ENCODE data around the gene LRFN3. TPM values are rescaled to one million over a fixed set of nuclear protein-coding genes. Genes with fewer than 3 reads are reported as not detected.

LRFN3 gene
- total RNA-seq, 1 experiment from 2014 or later, result 10.2 TPM

GRCh38 chr19:35986111-35986510 lies 49.9 kb downstream of the LRFN3 start:
- POLR2A ChIA-PET, result no interaction called here
- BruUV-seq (replicated peaks), result no TSS peak
- Mint-ChIP-seq H3K27me3 (ENCODE audit: insufficient read depth, unreplicated experiment) (peaks cover 17% of the 10 kb centered on the region), H3K36me3 (ENCODE audit: insufficient read depth, unreplicated experiment) (peaks cover 6% of the 10 kb centered on the region), H3K27ac (ENCODE audit: unreplicated experiment) (no peak overlapping the region), H3K4me3 (ENCODE audit: unreplicated experiment) (peak overlapping the region; percentile 66), H3K4me1 (ENCODE audit: low read depth, unreplicated experiment) (no peaks in the 10 kb centered on the region), H3K9me3 (ENCODE audit: unreplicated experiment) (no peaks in the 10 kb centered on the region)
- Histone ChIP-seq H3K36me3 (ENCODE audit: control insufficient read depth, insufficient read depth, low read length) (no peaks in the 10 kb centered on the region), H3K9me3 (peaks cover 8% of the 10 kb centered on the region; the same call in 1 of the 2 replicates), H3K4me3 (ENCODE audit: low read depth, low read length) (no peak overlapping the region), H3K27me3 (replicated peaks; ENCODE audit: control insufficient read depth, insufficient read depth, low read length) (peaks cover 2% of the 10 kb centered on the region), H3K4me1 (no peaks in the 10 kb centered on the region)
- intact Hi-C loops (cut with micrococcal nuclease; ENCODE audit: unreplicated experiment), result no loop called here
- TF ChIP-seq CTCF (IDR thresholded peaks at IDR 0.05; ENCODE audit: insufficient read depth in 1 of 2, low read depth in 1 of 2, low read length in 1 of 2, severe bottlenecking in 1 of 2, unreplicated experiment in 1 of 2), result no peak
- CTCF ChIA-PET, result interaction anchor here (0.6 to 0.7 kb wide), 2 partner anchors 96 to 187 kb away, joined by 3 to 4 read pairs; no protein-coding TSS in a partner anchor
- no peak for DNase-seq

- intact Hi-C loops (cut with micrococcal nuclease; ENCODE audit: unreplicated experiment), result no loop called here
- Mint-ChIP-seq H3K36me3 (ENCODE audit: insufficient read depth, unreplicated experiment) (peaks cover 6% of the 10 kb centered on the region), H3K4me1 (ENCODE audit: low read depth, unreplicated experiment) (no peaks in the 10 kb centered on the region), H3K27me3 (ENCODE audit: insufficient read depth, unreplicated experiment) (peaks cover 15% of the 10 kb centered on the region), H3K4me3 (ENCODE audit: unreplicated experiment) (peak overlapping the region; percentile 66), H3K9me3 (ENCODE audit: unreplicated experiment) (no peaks in the 10 kb centered on the region), H3K27ac (ENCODE audit: unreplicated experiment) (no peak overlapping the region)
- Histone ChIP-seq H3K4me3 (ENCODE audit: low read depth, low read length) (peak overlapping the region; percentile 44), H3K9me3 (peaks cover 8% of the 10 kb centered on the region; the same call in 1 of the 2 replicates), H3K27me3 (replicated peaks; ENCODE audit: control insufficient read depth, insufficient read depth, low read length) (peaks cover 2% of the 10 kb centered on the region), H3K36me3 (ENCODE audit: control insufficient read depth, insufficient read depth, low read length) (no peaks in the 10 kb centered on the region), H3K4me1 (no peaks in the 10 kb centered on the region)
- no TSS peak for BruUV-seq (replicated peaks)
- POLR2A ChIA-PET, result interaction anchor here (0.6 kb wide), 2 partner anchors 9 to 27 kb away, joined by 3 to 9 read pairs; partner anchors contain the start of gene ALKBH6
- DNase-seq, result peak in 1 of 2 experiments; percentile 46
- CTCF ChIA-PET, result interaction anchor here (0.6 kb wide), 2 partner anchors 187 to 1937 kb away, joined by 3 read pairs; no protein-coding TSS in a partner anchor
- TF ChIP-seq CTCF (IDR thresholded peaks at IDR 0.05; ENCODE audit: insufficient read depth in 1 of 2, low read depth in 1 of 2, low read length in 1 of 2, severe bottlenecking in 1 of 2, unreplicated experiment in 1 of 2), result peak in 1 of 2 experiments; percentile 12
Observed at GRCh38 chr19:35986664-35987570, 50.7 kb downstream of the LRFN3 start.

GRCh38 chr19:35987571-35987896 lies 51.4 kb downstream of the LRFN3 start:
- Mint-ChIP-seq H3K4me3 (ENCODE audit: unreplicated experiment) (peak overlapping the region; percentile 66), H3K27me3 (ENCODE audit: insufficient read depth, unreplicated experiment) (peaks cover 15% of the 10 kb centered on the region), H3K4me1 (ENCODE audit: low read depth, unreplicated experiment) (no peaks in the 10 kb centered on the region), H3K9me3 (ENCODE audit: unreplicated experiment) (no peaks in the 10 kb centered on the region), H3K36me3 (ENCODE audit: insufficient read depth, unreplicated experiment) (peaks cover 6% of the 10 kb centered on the region), H3K27ac (ENCODE audit: unreplicated experiment) (no peak overlapping the region)
- H3K4me3 ChIP-seq (ENCODE audit: low read depth, low read length), result peak overlapping the region; percentile 44
- no peak for TF ChIP-seq CTCF (IDR thresholded peaks at IDR 0.05; ENCODE audit: insufficient read depth in 1 of 2, low read depth in 1 of 2, low read length in 1 of 2, severe bottlenecking in 1 of 2, unreplicated experiment in 1 of 2)
- no peak for DNase-seq
- intact Hi-C loops (cut with micrococcal nuclease; ENCODE audit: unreplicated experiment), result no loop called here
- H3K36me3 ChIP-seq (ENCODE audit: control insufficient read depth, insufficient read depth, low read length), result no peaks in the 10 kb centered on the region
- no TSS peak for BruUV-seq (replicated peaks)
- H3K9me3 ChIP-seq, result peaks cover 8% of the 10 kb centered on the region; the same call in 1 of the 2 replicates
- no peaks in the 10 kb centered on the region for H3K4me1 ChIP-seq
- ChIA-PET CTCF (interaction anchor here (0.6 kb wide), 1 partner anchor 1936 kb away, joined by 3 read pairs; no protein-coding TSS in a partner anchor), POLR2A (interaction anchor here (0.6 kb wide), 1 partner anchor 27 kb away, joined by 9 read pairs; the partner anchor contains the start of gene ALKBH6)
- peaks cover 2% of the 10 kb centered on the region for H3K27me3 ChIP-seq (replicated peaks; ENCODE audit: control insufficient read depth, insufficient read depth, low read length)
